HepG2 (cell line): ENCODE data around the gene FUOM. TPM values are rescaled to one million over a fixed set of nuclear protein-coding genes. Genes with fewer than 3 reads are reported as not detected.

Experiments
- AGO1 ChIP-seq: fragments of 200-400 bp; formaldehyde crosslinking; IDR thresholded peaks from 2 replicates; pipeline ENCODE4 v1.6.1; 2017; ENCODE audit warnings: mild to moderate bottlenecking, low read depth, low read length, moderate library complexity; ENCODE audit not compliant: poor library complexity, severe bottlenecking
- FOXK1 ChIP-seq: sonication (generic); formaldehyde crosslinking; IDR thresholded peaks from 2 replicates; pipeline ENCODE4 v1.4.0; 2020; ENCODE audit warnings: low read depth, missing genetic modification reagents, borderline replicate concordance
- HOXA3 ChIP-seq: sonication (generic); formaldehyde crosslinking; IDR thresholded peaks from 2 replicates; pipeline ENCODE4 v1.5.0; 2020; ENCODE audit warnings: missing genetic modification reagents
- KMT2B ChIP-seq: IDR thresholded peaks from 2 replicates; pipeline ENCODE4 v1.6.1; 2016; ENCODE audit warnings: missing genetic modification reagents, missing compliant biosample characterization
- NFKB2 ChIP-seq: sonication (generic); formaldehyde crosslinking; IDR thresholded peaks from 2 replicates; pipeline ENCODE4 v1.4.0; 2020; ENCODE audit warnings: missing genetic modification reagents, borderline replicate concordance
- NONO ChIP-seq, 2 experiments: fragments of 450-650 bp in 1 of 2; sonication (generic) in 1 of 2; formaldehyde crosslinking in 1 of 2; IDR thresholded peaks in 1 of 2; conservative IDR thresholded peaks in 1 of 2; 2 replicates each; pipeline versions ENCODE4 v1.6.1 to v1.8.0; 2017 to 2022; ENCODE audit warnings: mild to moderate bottlenecking in 1 of 2, missing genetic modification reagents in 1 of 2, moderate library complexity in 1 of 2
- PITX1 ChIP-seq: sonication (generic); formaldehyde crosslinking; IDR thresholded peaks from 2 replicates; pipeline ENCODE4 v1.5.1; 2020; ENCODE audit warnings: mild to moderate bottlenecking, missing genetic modification reagents
- SOX13 ChIP-seq, 3 experiments: fragments of 450-650 bp in 1 of 3; sonication (generic) in 1 of 3; formaldehyde crosslinking in 1 of 3; IDR thresholded peaks in 2 of 3; conservative IDR thresholded peaks in 1 of 3; 2 replicates each; pipeline versions ENCODE4 v1.5.0 to v1.6.1; 2016 to 2020; ENCODE audit warnings: antibody characterized with exemption in 1 of 3, mild to moderate bottlenecking in 1 of 3, missing compliant biosample characterization in 1 of 3, missing genetic modification reagents in 1 of 3, moderate library complexity in 1 of 3
- TRIM24 ChIP-seq: sonication (generic); formaldehyde crosslinking; IDR thresholded peaks from 2 replicates; pipeline ENCODE4 v1.8.0; 2022; ENCODE audit warnings: mild to moderate bottlenecking, missing genetic modification reagents
- ZBED4 ChIP-seq: sonication (generic); formaldehyde crosslinking; IDR thresholded peaks from 2 replicates; pipeline ENCODE4 v1.4.0; 2020; ENCODE audit warnings: missing genetic modification reagents, borderline replicate concordance
- ZNF180 ChIP-seq: sonication (generic); formaldehyde crosslinking; IDR thresholded peaks from 2 replicates; pipeline ENCODE4 v1.4.0; 2020; ENCODE audit warnings: low read depth, missing genetic modification reagents, borderline replicate concordance
- ZNF224 ChIP-seq: sonication (generic); formaldehyde crosslinking; IDR thresholded peaks from 2 replicates; pipeline ENCODE4 v1.5.0; 2020; ENCODE audit warnings: mild to moderate bottlenecking, missing genetic modification reagents
- ZNF687 ChIP-seq: sonication (generic); formaldehyde crosslinking; IDR thresholded peaks from 2 replicates; pipeline ENCODE4 v1.5.1; 2020; ENCODE audit warnings: mild to moderate bottlenecking, missing genetic modification reagents, moderate library complexity
- ZNF704 ChIP-seq: sonication (generic); formaldehyde crosslinking; IDR thresholded peaks from 2 replicates; pipeline ENCODE4 v1.8.1; 2023; ENCODE audit warnings: mild to moderate bottlenecking, inconsistent platforms, moderate library complexity, missing genetic modification reagents, borderline replicate concordance
- polyA plus RNA-seq, 8 experiments: library from polyadenylated mRNA; depleted of rRNA in 3 of 8; stranded (reverse) in 7 of 8; unstranded in 1 of 8; fragments of >200 nt; fragmentation: Illumina TruSeq in 4 of 8; extraction: Trizol in 4 of 8; gene quantifications; 2 replicates each; pipeline versions ENCODE4 v1.2.1 to v1.2.3, GENCODE V29; 2011 to 2016; ENCODE audit warnings: low read depth in 4 of 8, missing spikeins in 1 of 8, mixed read lengths in 1 of 8; ENCODE audit not compliant: insufficient read depth in 1 of 8
- total RNA-seq, 5 experiments: library from RNA; depleted of rRNA; stranded (reverse); fragments of >200 nt; fragmentation: Illumina TruSeq; extraction: Trizol; gene quantifications; 2 replicates each; pipeline ENCODE4 v1.2.3, GENCODE V29; 2016; ENCODE audit warnings: low read depth in 1 of 5
- TF ChIP-seq, protein P1 (sequence below): sonication (generic); formaldehyde crosslinking; IDR thresholded peaks from 2 replicates; pipeline ENCODE4 v1.8.1; 2022; ENCODE audit warnings: low read depth, mild to moderate bottlenecking, missing genetic modification reagents

Gene FUOM
- total and polyA plus RNA-seq, 2 of the 13 experiments (the other 11 are each of a cell fraction or from before 2014, with no cell fraction given): 27.5 to 60.4 TPM

GRCh38 chr10:133394064-133394663 lies 36.3 kb upstream of the FUOM start, which contains the start of gene MTG1 (continued):
- TF ChIP-seq NFKB2 (CRISPR knock-in tag) (peak; percentile 87; the same call in 1 of the 2 replicates), KMT2B (peak; percentile 51), ZNF687 (CRISPR knock-in tag) (peak; percentile 94), SOX13 (IDR thresholded peaks at IDR 0.05) (no peak; the same call in 1 of the 2 replicates), SOX13 (CRISPR knock-in tag; conservative IDR thresholded peaks at IDR 0.05 in 1 of 2, IDR thresholded peaks at IDR 0.05 in 1 of 2) (peak in 1 of 2 experiments; percentile 47; a peak in 1 of 4 replicates), ZNF180 (no peak), ZNF224 (no peak), HOXA3 (CRISPR knock-in tag) (peak; percentile 98), PITX1 (peak; percentile 78), AGO1 (peak; percentile 82), ZBED4 (CRISPR knock-in tag) (peak; percentile 89), ZNF704 (CRISPR knock-in tag) (no peak), FOXK1 (CRISPR knock-in tag) (peak; percentile 80; the same call in 1 of the 2 replicates), NONO (IDR thresholded peaks at IDR 0.05) (no peak), NONO (CRISPR knock-in tag; conservative IDR thresholded peaks at IDR 0.05) (peak; percentile 90), TRIM24 (CRISPR knock-in tag) (no peak)
- TF ChIP-seq, protein P1, sequence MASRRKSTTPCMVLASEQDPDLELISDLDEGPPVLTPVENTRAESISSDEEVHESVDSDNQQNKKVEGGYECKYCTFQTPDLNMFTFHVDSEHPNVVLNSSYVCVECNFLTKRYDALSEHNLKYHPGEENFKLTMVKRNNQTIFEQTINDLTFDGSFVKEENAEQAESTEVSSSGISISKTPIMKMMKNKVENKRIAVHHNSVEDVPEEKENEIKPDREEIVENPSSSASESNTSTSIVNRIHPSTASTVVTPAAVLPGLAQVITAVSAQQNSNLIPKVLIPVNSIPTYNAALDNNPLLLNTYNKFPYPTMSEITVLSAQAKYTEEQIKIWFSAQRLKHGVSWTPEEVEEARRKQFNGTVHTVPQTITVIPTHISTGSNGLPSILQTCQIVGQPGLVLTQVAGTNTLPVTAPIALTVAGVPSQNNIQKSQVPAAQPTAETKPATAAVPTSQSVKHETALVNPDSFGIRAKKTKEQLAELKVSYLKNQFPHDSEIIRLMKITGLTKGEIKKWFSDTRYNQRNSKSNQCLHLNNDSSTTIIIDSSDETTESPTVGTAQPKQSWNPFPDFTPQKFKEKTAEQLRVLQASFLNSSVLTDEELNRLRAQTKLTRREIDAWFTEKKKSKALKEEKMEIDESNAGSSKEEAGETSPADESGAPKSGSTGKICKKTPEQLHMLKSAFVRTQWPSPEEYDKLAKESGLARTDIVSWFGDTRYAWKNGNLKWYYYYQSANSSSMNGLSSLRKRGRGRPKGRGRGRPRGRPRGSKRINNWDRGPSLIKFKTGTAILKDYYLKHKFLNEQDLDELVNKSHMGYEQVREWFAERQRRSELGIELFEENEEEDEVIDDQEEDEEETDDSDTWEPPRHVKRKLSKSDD (CRISPR knock-in tag): peak; percentile 94
